CD14-positive monocyte (primary cell): ENCODE data around the gene SCN1B. TPM values are rescaled to one million over a fixed set of nuclear protein-coding genes. Genes with fewer than 3 reads are reported as not detected.
"Not testable (repeated sequence)": the region's sequence is repeated elsewhere in the genome, so short reads cannot be mapped to it uniquely, and the experiment has no call there.

Experiments
- DNase-seq, 3 donors: peaks; one replicate each; pipeline ENCODE4 v3.0.0-alpha.2; 2011 to 2022
- H2AFZ ChIP-seq: 2 replicates; pipeline ENCODE4 v1.6.0; 2012; ENCODE audit warnings: mild to moderate bottlenecking, low read depth, low read length, inconsistent platforms; ENCODE audit not compliant: insufficient read depth, poor library complexity, severe bottlenecking
- H3K27ac ChIP-seq, 2 donors: 1 replicate in 1 of 2; 2 replicates in 1 of 2; pipeline ENCODE4 v1.5.1; 2012 to 2013; ENCODE audit warnings: low read length in 2 of 2, control low read depth in 1 of 2, inconsistent platforms in 1 of 2, low read depth in 1 of 2, mild to moderate bottlenecking in 1 of 2
- H3K27me3 ChIP-seq, 2 donors: one replicate each; pipeline versions ENCODE4 v1.6.0 to v1.6.1; 2011 to 2013; ENCODE audit warnings: low read length in 2 of 2; ENCODE audit not compliant: control insufficient read depth in 2 of 2, insufficient read depth in 2 of 2
- H3K36me3 ChIP-seq, 2 donors: replicated peaks in 1 of 2; 1 replicate in 1 of 2; 2 replicates in 1 of 2; pipeline versions ENCODE4 v1.5.1 to v1.6.1; 2012 to 2013; ENCODE audit warnings: low read length in 2 of 2, control low read depth in 1 of 2, inconsistent platforms in 1 of 2, mild to moderate bottlenecking in 1 of 2; ENCODE audit not compliant: insufficient read depth in 2 of 2, control insufficient read depth in 1 of 2
- H3K4me1 ChIP-seq, 2 donors: 1 replicate in 1 of 2; 2 replicates in 1 of 2; pipeline versions ENCODE4 v1.5.1 to v1.6.1; 2012 to 2013; ENCODE audit warnings: low read length in 2 of 2, control low read depth in 1 of 2, inconsistent platforms in 1 of 2, mild to moderate bottlenecking in 1 of 2, moderate library complexity in 1 of 2; ENCODE audit not compliant: insufficient read depth in 2 of 2, control insufficient read depth in 1 of 2
- H3K4me2 ChIP-seq: replicated peaks from 2 replicates; pipeline ENCODE3; 2012; ENCODE audit warnings: low read length, moderate library complexity, mild to moderate bottlenecking; ENCODE audit not compliant: poor library complexity, severe bottlenecking; ENCODE audit errors: extremely low read depth
- H3K4me3 ChIP-seq, 3 experiments: fragments of 200-600 bp in 1 of 3; sonication (generic) in 1 of 3; replicated peaks in 1 of 3; 1 replicate in 2 of 3; 2 replicates in 1 of 3; pipeline ENCODE4 v1.5.1; 2011 to 2013; ENCODE audit warnings: low read length in 3 of 3, mild to moderate bottlenecking in 3 of 3, control low read depth in 2 of 3, low read depth in 2 of 3, inconsistent platforms in 1 of 3, moderate library complexity in 1 of 3
- H3K79me2 ChIP-seq: 2 replicates; pipeline ENCODE4 v1.6.0; 2012; ENCODE audit warnings: mild to moderate bottlenecking, control low read depth, inconsistent platforms, low read length, moderate library complexity; ENCODE audit not compliant: insufficient read depth
- H3K9ac ChIP-seq: 2 replicates; pipeline ENCODE4 v1.6.0; 2017; ENCODE audit warnings: low read length, mild to moderate bottlenecking; ENCODE audit not compliant: insufficient read depth, poor library complexity, severe bottlenecking
- H3K9me3 ChIP-seq, 2 donors: replicated peaks in 1 of 2; 1 replicate in 1 of 2; 2 replicates in 1 of 2; pipeline versions ENCODE4 v1.5.1 to v1.6.1; 2012 to 2013; ENCODE audit warnings: low read length in 2 of 2, control low read depth in 1 of 2; ENCODE audit not compliant: control insufficient read depth in 1 of 2, insufficient read depth in 1 of 2
- H4K20me1 ChIP-seq: 2 replicates; pipeline ENCODE4 v1.6.0; 2012; ENCODE audit warnings: mild to moderate bottlenecking, low read length, control low read depth, moderate library complexity; ENCODE audit not compliant: insufficient read depth
- H3K27ac Mint-ChIP-seq, 7 donors: one replicate each; pipeline ENCODE4 v1.8.0; 2020; ENCODE audit warnings: mild to moderate bottlenecking in 7 of 7, mixed read lengths in 7 of 7, moderate library complexity in 6 of 7, inconsistent platforms in 2 of 7
- H3K27me3 Mint-ChIP-seq, 3 donors: one replicate each; pipeline ENCODE4 v1.8.0; 2021 to 2022; ENCODE audit warnings: low read depth in 3 of 3, mild to moderate bottlenecking in 3 of 3, mixed read lengths in 3 of 3, moderate library complexity in 3 of 3, inconsistent platforms in 1 of 3
- H3K36me3 Mint-ChIP-seq, 2 donors: one replicate each; pipeline ENCODE4 v1.8.0; 2020; ENCODE audit warnings: mixed read lengths in 2 of 2, inconsistent platforms in 1 of 2, mild to moderate bottlenecking in 1 of 2
- H3K4me1 Mint-ChIP-seq: one replicate; pipeline ENCODE4 v1.8.0; 2020; ENCODE audit warnings: mild to moderate bottlenecking, mixed read lengths
- H3K4me3 Mint-ChIP-seq, 2 donors: one replicate each; pipeline ENCODE4 v1.8.0; 2020; ENCODE audit warnings: mild to moderate bottlenecking in 2 of 2, mixed read lengths in 2 of 2, moderate library complexity in 1 of 2
- H3K9me3 Mint-ChIP-seq, 7 donors: one replicate each; pipeline ENCODE4 v1.8.0; 2020 to 2022; ENCODE audit warnings: mixed read lengths in 7 of 7, mild to moderate bottlenecking in 6 of 7, moderate library complexity in 6 of 7, inconsistent platforms in 2 of 7
- WGBS: methylation state at CpG from one replicate; pipeline ENCODE4 v1.1.5; 2013; ENCODE audit warnings: missing lambda C conversion rate; ENCODE audit not compliant: insufficient coverage; 5-methylcytosine and 5-hydroxymethylcytosine counted together
- intact Hi-C, 2 donors: fragments of 100-400 bp; cut with micrococcal nuclease; formaldehyde crosslinking; loops; one replicate each; pipeline versions ENCODE4 v1.15.0 to v1.15.1; 2023
- polyA plus RNA-seq, 3 donors: library from polyadenylated mRNA; depleted of rRNA in 1 of 3; unstranded in 2 of 3; stranded (reverse) in 1 of 3; fragments of 300-500 nt in 2 of 3; fragments of >200 nt in 1 of 3; fragmentation: Illumina TruSeq in 2 of 3; gene quantifications; 1 replicate in 2 of 3; 2 replicates in 1 of 3; pipeline ENCODE4 v1.2.3, GENCODE V29; 2012 to 2021
- TF ChIP-seq, protein P1 (sequence below): fragments of 200-600 bp; IDR thresholded peaks from one replicate; pipeline ENCODE4 v1.8.0; 2022; ENCODE audit warnings: antibody characterized with exemption, mild to moderate bottlenecking

The SCN1B gene
- polyA plus RNA-seq, 3 donors = 0.08 to 0.68 TPM; not detected in 1

DNA sequence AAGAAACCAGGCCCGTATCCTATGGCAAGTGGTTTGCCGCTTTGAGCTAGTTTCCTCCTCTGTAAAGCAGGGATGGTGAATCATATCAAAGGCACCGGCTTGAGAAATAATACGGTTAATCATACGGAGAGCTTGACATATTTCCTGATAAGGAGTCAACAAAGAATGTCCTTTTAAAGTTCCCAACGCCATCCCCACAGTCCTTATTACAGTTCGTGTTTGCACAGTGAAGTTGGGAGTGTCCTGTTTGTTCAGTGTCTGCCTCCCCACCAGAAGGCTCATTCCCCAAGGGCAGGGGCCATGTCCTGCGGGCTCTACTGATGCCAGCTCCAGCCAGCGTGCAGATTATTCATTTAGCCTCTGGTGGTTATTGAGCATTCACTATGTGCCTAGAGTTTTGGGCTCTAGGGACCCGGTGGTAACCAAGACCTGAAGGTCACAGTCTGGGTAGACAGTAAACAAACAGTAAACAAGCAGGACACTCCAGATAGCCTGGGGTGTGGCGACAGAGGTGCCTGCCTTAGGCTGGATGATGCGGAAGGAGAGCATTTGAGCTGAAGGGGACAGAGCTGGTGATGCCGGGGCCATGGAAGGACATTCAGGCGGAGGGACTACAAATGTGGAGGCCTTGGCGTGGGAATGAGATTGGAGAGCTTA lies 23.8 kb upstream of the SCN1B start:
- peaks cover 38 to 42% of the 10 kb centered on the region in 2 donors for H3K4me1 ChIP-seq
- Mint-ChIP-seq H3K4me1 (peaks cover 44% of the 10 kb centered on the region), H3K27me3 (peaks cover 0 to 5% (median 1%) of the 10 kb centered on the region in 3 donors), H3K27ac (peak overlapping the region in 2 of 7 donors; percentile 7 to 34), H3K9me3 (no peaks in the 10 kb centered on the region), H3K4me3 (no peak overlapping the region), H3K36me3 (peaks cover 43 to 64% of the 10 kb centered on the region in 2 donors)
- H3K9ac ChIP-seq = no peak overlapping the region
- H4K20me1 ChIP-seq = peaks cover 47% of the 10 kb centered on the region
- H3K4me2 ChIP-seq = no peak overlapping the region
- H2AFZ ChIP-seq = no peak overlapping the region
- DNase-seq = no peak
- peaks cover 62% of the 10 kb centered on the region for H3K79me2 ChIP-seq
- WGBS = 95% methylated on average over 11 of the region's 15 CpGs
- TF ChIP-seq, protein P1, sequence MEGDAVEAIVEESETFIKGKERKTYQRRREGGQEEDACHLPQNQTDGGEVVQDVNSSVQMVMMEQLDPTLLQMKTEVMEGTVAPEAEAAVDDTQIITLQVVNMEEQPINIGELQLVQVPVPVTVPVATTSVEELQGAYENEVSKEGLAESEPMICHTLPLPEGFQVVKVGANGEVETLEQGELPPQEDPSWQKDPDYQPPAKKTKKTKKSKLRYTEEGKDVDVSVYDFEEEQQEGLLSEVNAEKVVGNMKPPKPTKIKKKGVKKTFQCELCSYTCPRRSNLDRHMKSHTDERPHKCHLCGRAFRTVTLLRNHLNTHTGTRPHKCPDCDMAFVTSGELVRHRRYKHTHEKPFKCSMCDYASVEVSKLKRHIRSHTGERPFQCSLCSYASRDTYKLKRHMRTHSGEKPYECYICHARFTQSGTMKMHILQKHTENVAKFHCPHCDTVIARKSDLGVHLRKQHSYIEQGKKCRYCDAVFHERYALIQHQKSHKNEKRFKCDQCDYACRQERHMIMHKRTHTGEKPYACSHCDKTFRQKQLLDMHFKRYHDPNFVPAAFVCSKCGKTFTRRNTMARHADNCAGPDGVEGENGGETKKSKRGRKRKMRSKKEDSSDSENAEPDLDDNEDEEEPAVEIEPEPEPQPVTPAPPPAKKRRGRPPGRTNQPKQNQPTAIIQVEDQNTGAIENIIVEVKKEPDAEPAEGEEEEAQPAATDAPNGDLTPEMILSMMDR = no peak
- no peaks in the 10 kb centered on the region for H3K9me3 ChIP-seq
- H3K27ac ChIP-seq = no peak overlapping the region
- no peak overlapping the region for H3K4me3 ChIP-seq
- H3K27me3 ChIP-seq = no peaks in the 10 kb centered on the region
- intact Hi-C loops = no loop called here
- H3K36me3 ChIP-seq = peaks cover 45% of the 10 kb centered on the region in 2 donors

DNA sequence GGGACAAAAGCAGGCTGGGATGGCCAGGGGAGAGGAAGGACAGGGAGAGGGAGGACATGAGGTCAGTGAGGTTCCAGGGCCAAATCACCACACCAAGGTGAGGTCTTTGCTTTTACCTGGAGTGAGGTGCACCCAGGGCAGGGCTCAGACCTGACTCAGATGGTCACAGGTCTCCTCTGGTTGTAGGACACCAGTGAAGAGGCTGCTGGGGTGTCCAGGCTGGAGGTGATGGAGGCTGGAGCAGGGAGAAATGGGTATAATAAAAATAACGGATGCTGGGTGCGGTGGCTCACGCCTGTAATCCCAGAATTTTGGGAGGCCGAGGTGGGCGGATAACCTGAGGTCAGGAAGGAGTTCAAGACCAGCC lies 23.3 kb upstream of the SCN1B start:
- no peak for DNase-seq
- Histone ChIP-seq H3K27ac (no peak overlapping the region), H3K4me1 (peaks cover 38 to 42% of the 10 kb centered on the region in 2 donors), H3K4me2 (no peak overlapping the region), H3K9me3 (no peaks in the 10 kb centered on the region), H3K9ac (no peak overlapping the region), H3K4me3 (no peak overlapping the region), H3K27me3 (no peaks in the 10 kb centered on the region), H3K79me2 (peaks cover 57% of the 10 kb centered on the region), H2AFZ (no peak overlapping the region), H3K36me3 (peaks cover 50% of the 10 kb centered on the region in 2 donors), H4K20me1 (peaks cover 46% of the 10 kb centered on the region)
- H3K4me1 Mint-ChIP-seq = peaks cover 44% of the 10 kb centered on the region
- H3K36me3 Mint-ChIP-seq = peaks cover 43 to 67% of the 10 kb centered on the region in 2 donors
- 100% methylated on average over 5 of the region's 5 CpGs for WGBS
- no peaks in the 10 kb centered on the region for H3K9me3 Mint-ChIP-seq
- no peak overlapping the region for H3K4me3 Mint-ChIP-seq
- peak overlapping the region in 2 of 7 donors; percentile 7 to 34 for H3K27ac Mint-ChIP-seq
- TF ChIP-seq, protein P1 = no peak
- peaks cover 0 to 5% (median 1%) of the 10 kb centered on the region in 3 donors for H3K27me3 Mint-ChIP-seq
- intact Hi-C loops = no loop called here

DNA sequence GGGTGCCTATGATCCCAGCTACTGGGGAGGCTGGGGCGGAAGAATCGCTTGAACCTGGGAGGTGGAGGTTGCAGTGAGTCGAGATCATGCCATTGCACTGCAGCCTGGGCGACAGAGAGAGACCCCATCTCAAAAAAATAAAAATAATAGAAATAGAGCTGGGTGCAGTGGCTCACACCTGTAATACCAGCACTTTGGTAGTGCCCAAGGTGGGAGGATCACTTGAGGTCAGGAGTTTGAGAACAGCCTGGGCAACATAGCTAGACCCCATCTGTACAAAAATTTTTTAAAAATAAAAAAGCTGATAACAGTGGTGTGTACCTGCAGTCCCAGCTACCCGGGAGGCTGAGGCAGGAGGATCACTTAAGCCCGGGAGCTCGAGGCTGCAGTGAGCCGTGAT lies 22.8 kb upstream of the SCN1B start:
- H3K36me3 Mint-ChIP-seq = peaks cover 46 to 66% of the 10 kb centered on the region in 2 donors
- H3K4me1 ChIP-seq = peaks cover 39 to 42% of the 10 kb centered on the region in 2 donors
- intact Hi-C loops = not testable (repeated sequence)

More for the DNA sequence above, 22.8 kb upstream of the SCN1B start:
- not testable (repeated sequence) for H2AFZ ChIP-seq, H3K27me3 ChIP-seq, H3K27ac Mint-ChIP-seq, H3K9ac ChIP-seq, H3K4me3 Mint-ChIP-seq, H3K27me3 Mint-ChIP-seq, DNase-seq, H3K9me3 Mint-ChIP-seq, H3K4me3 ChIP-seq, H3K27ac ChIP-seq, H3K9me3 ChIP-seq, H3K4me2 ChIP-seq
- WGBS = 100% methylated on average over 1 of the region's 8 CpGs
- peaks cover 44% of the 10 kb centered on the region for H3K4me1 Mint-ChIP-seq
- Histone ChIP-seq H3K36me3 (peaks cover 51 to 52% of the 10 kb centered on the region in 2 donors), H3K79me2 (peaks cover 52% of the 10 kb centered on the region), H4K20me1 (peaks cover 46% of the 10 kb centered on the region)
